ENCODE measurements around the gene LAX1. TPM values are rescaled to one million over a fixed set of nuclear protein-coding genes. Genes with fewer than 3 reads are reported as not detected.

The LAX1 gene
- total and polyA plus RNA-seq, 4 donors: 0.26 to 2.4 (median 0.79) TPM

DNA sequence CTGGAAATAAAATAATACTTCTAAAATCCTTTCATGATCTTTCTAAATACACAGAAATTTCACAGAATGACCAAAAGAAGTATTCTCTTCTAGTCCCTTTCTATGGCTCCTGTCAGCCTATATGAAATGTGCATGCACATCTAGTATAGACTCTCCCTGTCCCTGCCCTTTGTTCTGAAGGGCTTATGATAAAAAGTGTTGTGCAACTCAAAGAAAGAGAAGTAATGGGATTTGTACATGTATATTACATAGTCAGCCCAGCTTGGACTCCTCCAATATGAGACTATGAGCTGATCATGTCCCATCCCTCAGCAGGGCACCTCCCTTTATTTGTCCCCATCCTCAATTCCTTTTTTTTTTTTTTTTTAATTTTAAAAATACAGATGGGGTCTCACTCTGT, 42.1 kb upstream of the LAX1 start:
- H3K4me1 ChIP-seq (ENCODE audit: control insufficient read depth in 5 of 5, insufficient read depth in 5 of 5, low read length in 5 of 5): peaks cover 0 to 3% (median 0%) of the 10 kb centered on the region in 5 donors
- no peak overlapping the region for H3K4me3 ChIP-seq
- peaks cover 22 to 54% (median 45%) of the 10 kb centered on the region in 4 donors for H3K36me3 ChIP-seq (ENCODE audit: control insufficient read depth in 4 of 4, insufficient read depth in 4 of 4, low read length in 4 of 4)
- no peaks in the 10 kb centered on the region for H3K27me3 ChIP-seq (ENCODE audit: control insufficient read depth in 3 of 3, insufficient read depth in 3 of 3, low read length in 2 of 3)
- no peak overlapping the region for H3K9ac ChIP-seq (ENCODE audit: insufficient read depth in 1 of 2, low read length in 2 of 2)
- no peak for DNase-seq
- no peaks in the 10 kb centered on the region for H3K9me3 ChIP-seq (ENCODE audit: control insufficient read depth in 4 of 4, insufficient read depth in 3 of 4, low read length in 3 of 4)
- no peak for ATAC-seq (ENCODE audit: insufficient read depth, low FRiP score)
- no peak overlapping the region for H3K27ac ChIP-seq (ENCODE audit: low read depth in 1 of 2, low read length in 1 of 2)
- TF ChIP-seq, protein P1, sequence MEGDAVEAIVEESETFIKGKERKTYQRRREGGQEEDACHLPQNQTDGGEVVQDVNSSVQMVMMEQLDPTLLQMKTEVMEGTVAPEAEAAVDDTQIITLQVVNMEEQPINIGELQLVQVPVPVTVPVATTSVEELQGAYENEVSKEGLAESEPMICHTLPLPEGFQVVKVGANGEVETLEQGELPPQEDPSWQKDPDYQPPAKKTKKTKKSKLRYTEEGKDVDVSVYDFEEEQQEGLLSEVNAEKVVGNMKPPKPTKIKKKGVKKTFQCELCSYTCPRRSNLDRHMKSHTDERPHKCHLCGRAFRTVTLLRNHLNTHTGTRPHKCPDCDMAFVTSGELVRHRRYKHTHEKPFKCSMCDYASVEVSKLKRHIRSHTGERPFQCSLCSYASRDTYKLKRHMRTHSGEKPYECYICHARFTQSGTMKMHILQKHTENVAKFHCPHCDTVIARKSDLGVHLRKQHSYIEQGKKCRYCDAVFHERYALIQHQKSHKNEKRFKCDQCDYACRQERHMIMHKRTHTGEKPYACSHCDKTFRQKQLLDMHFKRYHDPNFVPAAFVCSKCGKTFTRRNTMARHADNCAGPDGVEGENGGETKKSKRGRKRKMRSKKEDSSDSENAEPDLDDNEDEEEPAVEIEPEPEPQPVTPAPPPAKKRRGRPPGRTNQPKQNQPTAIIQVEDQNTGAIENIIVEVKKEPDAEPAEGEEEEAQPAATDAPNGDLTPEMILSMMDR (IDR thresholded peaks at IDR 0.05; ENCODE audit: control extremely low read depth, extremely low read depth): no peak

DNA sequence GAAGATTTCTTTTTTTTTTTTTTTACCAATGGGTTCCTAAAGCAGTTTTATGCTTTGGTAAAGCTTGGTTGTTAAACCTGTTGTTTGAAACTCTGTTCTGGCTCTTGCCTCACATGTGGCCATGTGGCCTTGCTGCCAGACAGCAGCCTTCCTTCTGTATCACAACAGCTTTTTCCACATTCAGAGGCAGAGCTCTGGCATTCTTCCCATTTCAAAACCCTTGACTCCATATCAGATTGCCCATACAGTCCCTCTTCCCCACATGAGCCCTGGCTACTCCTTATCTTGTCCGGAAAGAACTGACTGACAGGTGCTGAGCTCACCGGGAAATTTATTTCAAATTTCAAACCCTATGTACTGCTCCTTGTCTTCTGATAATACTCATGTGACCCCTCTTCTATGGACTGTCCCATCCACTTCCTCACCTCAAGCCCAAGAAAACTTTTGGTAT, 38.5 kb upstream of the LAX1 start:
- ATAC-seq (ENCODE audit: insufficient read depth, low FRiP score): no peak
- Histone ChIP-seq H3K36me3 (ENCODE audit: control insufficient read depth in 4 of 4, insufficient read depth in 4 of 4, low read length in 4 of 4) (peaks cover 26 to 58% (median 40%) of the 10 kb centered on the region in 4 donors), H3K4me1 (ENCODE audit: control insufficient read depth in 5 of 5, insufficient read depth in 5 of 5, low read length in 5 of 5) (no peaks in the 10 kb centered on the region), H3K27ac (ENCODE audit: low read depth in 1 of 2, low read length in 1 of 2) (no peak overlapping the region), H3K9ac (ENCODE audit: insufficient read depth in 1 of 2, low read length in 2 of 2) (no peak overlapping the region), H3K27me3 (ENCODE audit: control insufficient read depth in 3 of 3, insufficient read depth in 3 of 3, low read length in 2 of 3) (no peaks in the 10 kb centered on the region), H3K4me3 (no peak overlapping the region), H3K9me3 (ENCODE audit: control insufficient read depth in 4 of 4, insufficient read depth in 3 of 4, low read length in 3 of 4) (no peaks in the 10 kb centered on the region)
- WGBS, 2 donors: 84 to 96% methylated on average over 2 of the region's 2 CpGs
- peak in 2 of 3 donors; percentile 7 to 21 for DNase-seq
- TF ChIP-seq, protein P1 (IDR thresholded peaks at IDR 0.05; ENCODE audit: control extremely low read depth, extremely low read depth): no peak

DNA sequence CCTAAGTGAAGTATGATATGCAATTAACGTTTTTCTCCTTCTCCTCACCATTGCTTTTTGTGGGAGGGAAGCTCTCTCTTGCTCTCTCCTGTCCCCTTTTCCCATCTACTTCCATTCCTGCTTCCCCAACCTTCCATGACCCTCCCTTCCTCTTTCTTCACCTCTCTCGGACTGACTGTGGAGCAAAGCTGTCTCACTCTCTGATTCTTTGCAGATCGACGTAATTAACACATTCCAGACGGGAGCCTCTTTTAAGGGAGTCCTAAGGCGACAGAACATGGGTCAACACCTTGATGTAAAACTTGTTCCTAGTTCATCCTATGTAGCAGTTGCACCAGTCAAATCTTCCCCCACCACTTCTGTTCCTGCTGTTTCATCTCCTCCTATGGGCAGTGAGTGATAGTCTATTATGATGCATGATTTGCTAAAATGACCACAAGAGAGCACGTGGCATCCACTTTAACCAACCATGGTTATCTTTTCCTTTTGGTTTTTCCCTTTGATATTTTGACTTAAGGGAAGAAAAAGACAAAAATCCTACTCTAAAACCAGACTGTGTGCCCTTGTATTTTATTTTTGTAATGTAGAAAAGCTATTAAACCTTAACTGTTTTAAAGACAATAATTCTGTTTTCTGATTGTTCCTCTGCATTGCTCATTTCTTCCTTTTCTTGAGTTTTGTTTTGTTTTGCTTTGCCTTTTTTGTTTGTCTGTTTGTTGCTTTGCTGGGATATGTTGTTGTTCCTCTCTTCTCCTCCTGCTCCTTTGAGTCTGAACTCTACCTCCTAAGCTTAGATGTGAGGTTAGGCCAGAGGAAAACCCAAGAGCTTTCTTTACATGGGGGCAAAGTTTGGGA, 31.7 kb upstream of the LAX1 start:
- Histone ChIP-seq H3K9me3 (ENCODE audit: control insufficient read depth in 4 of 4, insufficient read depth in 3 of 4, low read length in 3 of 4) (no peaks in the 10 kb centered on the region), H3K27me3 (ENCODE audit: control insufficient read depth in 3 of 3, insufficient read depth in 3 of 3, low read length in 2 of 3) (no peaks in the 10 kb centered on the region), H3K4me1 (ENCODE audit: control insufficient read depth in 5 of 5, insufficient read depth in 5 of 5, low read length in 5 of 5) (no peaks in the 10 kb centered on the region), H3K27ac (ENCODE audit: low read depth in 1 of 2, low read length in 1 of 2) (no peak overlapping the region), H3K36me3 (ENCODE audit: control insufficient read depth in 4 of 4, insufficient read depth in 4 of 4, low read length in 4 of 4) (peaks cover 18 to 36% (median 27%) of the 10 kb centered on the region in 4 donors), H3K9ac (ENCODE audit: insufficient read depth in 1 of 2, low read length in 2 of 2) (no peak overlapping the region), H3K4me3 (no peak overlapping the region)
- 83 to 85% methylated on average over 7 of the region's 7 CpGs for WGBS, 2 donors
- TF ChIP-seq, protein P1 (IDR thresholded peaks at IDR 0.05; ENCODE audit: control extremely low read depth, extremely low read depth): no peak
- ATAC-seq (ENCODE audit: insufficient read depth, low FRiP score): no peak
- DNase-seq: no peak
